ENCODE data around the gene SP140. TPM values are rescaled to one million over a fixed set of nuclear protein-coding genes. Genes with fewer than 3 reads are reported as not detected.

Gene SP140
- polyA plus RNA-seq, 2 of the 4 experiments (the other 2 are of a cell fraction) = 0.10 TPM; not detected in 1

GRCh38 chr2:230346921-230347533 lies 121.5 kb downstream of the SP140 start:
- TF ChIP-seq CHD2 (IDR thresholded peaks at IDR 0.05; ENCODE audit: low read length, partially characterized antibody) = no peak
- TF ChIP-seq SMC3 (IDR thresholded peaks at IDR 0.05) = no peak
- TF ChIP-seq HOXB5 (CRISPR knock-in tag; IDR thresholded peaks at IDR 0.05) = no peak
- TF ChIP-seq NPAS2 (CRISPR knock-in tag; IDR thresholded peaks at IDR 0.05; ENCODE audit: borderline replicate concordance) = no peak
- no peak for TF ChIP-seq KDM1A (IDR thresholded peaks at IDR 0.05; ENCODE audit: low read depth)
- ATAC-seq (no peak), FAIRE-seq (no peak), DNase-seq (ENCODE audit: low read depth in 1 of 2, low spot score in 1 of 2) (no peak)
- H3K4me2 ChIP-seq = no peak overlapping the region
- 0% methylated on average over 1 of the region's 1 CpG for WGBS (ENCODE audit: missing lambda C conversion rate)
- ChIA-PET POLR2A (no interaction called here), CTCF (no interaction called here)
- H3K4me3 ChIP-seq = no peak overlapping the region
- peaks cover 2% of the 10 kb centered on the region; the same call in 2 of the 3 replicates for H3K9me3 ChIP-seq
- no peak overlapping the region for H3K27ac ChIP-seq
- no peaks in the 10 kb centered on the region for H3K4me1 ChIP-seq

- TF ChIP-seq MAFK (IDR thresholded peaks at IDR 0.05; ENCODE audit: partially characterized antibody) (peak; percentile 44), CTCF (IDR thresholded peaks at IDR 0.05) (no peak), MYC (IDR thresholded peaks at IDR 0.05; ENCODE audit: borderline replicate concordance, low read length) (no peak), HOXB5 (CRISPR knock-in tag; IDR thresholded peaks at IDR 0.05) (no peak), SREBF2 (IDR thresholded peaks at IDR 0.05) (no peak), BCL3 (IDR thresholded peaks at IDR 0.05) (no peak)
- Histone ChIP-seq H3K4me1 (no peaks in the 10 kb centered on the region), H3K9me3 (peaks cover 2% of the 10 kb centered on the region; the same call in 2 of the 3 replicates), H3K27ac (no peak overlapping the region), H3K4me2 (no peak overlapping the region), H3K4me3 (no peak overlapping the region)
- ATAC-seq (no peak), FAIRE-seq (no peak), DNase-seq (ENCODE audit: low read depth in 1 of 2, low spot score in 1 of 2) (no peak)
- POLR2A ChIA-PET = no interaction called here
- WGBS (ENCODE audit: missing lambda C conversion rate) = 54% methylated on average over 3 of the region's 6 CpGs
- CTCF ChIA-PET = no interaction called here
These were observed 122.2 kb downstream of the SP140 start for GRCh38 chr2:230347659-230348305.

- ATAC-seq (no peak), FAIRE-seq (no peak), DNase-seq (ENCODE audit: low read depth in 1 of 2, low spot score in 1 of 2) (no peak)
- Histone ChIP-seq H3K4me1 (no peaks in the 10 kb centered on the region), H3K4me3 (no peak overlapping the region), H3K4me2 (no peak overlapping the region), H3K27ac (no peak overlapping the region), H3K9me3 (peaks cover 2% of the 10 kb centered on the region; the same call in 2 of the 3 replicates)
- ChIA-PET CTCF (no interaction called here), POLR2A (no interaction called here)
- TF ChIP-seq CTCF (IDR thresholded peaks at IDR 0.05) = no peak
- TF ChIP-seq CHD2 (IDR thresholded peaks at IDR 0.05; ENCODE audit: low read length, partially characterized antibody) = no peak
- TF ChIP-seq JUN (IDR thresholded peaks at IDR 0.05) = no peak
- no peak for TF ChIP-seq KDM5A (IDR thresholded peaks at IDR 0.05)
- no peak for TF ChIP-seq RCOR1 (IDR thresholded peaks at IDR 0.05; ENCODE audit: low read depth, low read length)
- no peak for TF ChIP-seq NFE2L2 (conservative IDR thresholded peaks at IDR 0.05; ENCODE audit: low read length)
- TF ChIP-seq ZSCAN20 (CRISPR knock-in tag; IDR thresholded peaks at IDR 0.05) = no peak
- no peak for TF ChIP-seq HES2 (IDR thresholded peaks at IDR 0.05)
- TF ChIP-seq SMC3 (IDR thresholded peaks at IDR 0.05) = no peak
- no peak for TF ChIP-seq HOXB13 (CRISPR knock-in tag; IDR thresholded peaks at IDR 0.05; ENCODE audit: low read depth)
- TF ChIP-seq CHD4 (IDR thresholded peaks at IDR 0.05; ENCODE audit: borderline replicate concordance) = no peak
- no peak for TF ChIP-seq USF2 (IDR thresholded peaks at IDR 0.05)
- TF ChIP-seq CBX8 (IDR thresholded peaks at IDR 0.05) = no peak
- TF ChIP-seq ELK1 (IDR thresholded peaks at IDR 0.05; ENCODE audit: low read depth, low read length) = no peak
- no peak for TF ChIP-seq NPAS2 (CRISPR knock-in tag; IDR thresholded peaks at IDR 0.05; ENCODE audit: borderline replicate concordance)
- TF ChIP-seq ZC3H11A (IDR thresholded peaks at IDR 0.05) = no peak
- TF ChIP-seq HMGXB4 (CRISPR knock-in tag; IDR thresholded peaks at IDR 0.05; ENCODE audit: borderline replicate concordance) = no peak
These were observed 123.3 kb downstream of the SP140 start for GRCh38 chr2:230348787-230349186.

All from A549 (cell line).